G401.6 (cell line): Measurements from ENCODE around the gene SMC5.
"Not testable (repeated sequence)": the region's sequence is repeated elsewhere in the genome, so short reads cannot be mapped to it uniquely, and the experiment has no call there.

Source experiments
- FAIRE-seq: peaks from 2 replicates; lab custom pipeline; 2012; peaks lifted over from hg19 to GRCh38; lab: Jason Lieb, UNC

The SMC5 gene

DNA sequence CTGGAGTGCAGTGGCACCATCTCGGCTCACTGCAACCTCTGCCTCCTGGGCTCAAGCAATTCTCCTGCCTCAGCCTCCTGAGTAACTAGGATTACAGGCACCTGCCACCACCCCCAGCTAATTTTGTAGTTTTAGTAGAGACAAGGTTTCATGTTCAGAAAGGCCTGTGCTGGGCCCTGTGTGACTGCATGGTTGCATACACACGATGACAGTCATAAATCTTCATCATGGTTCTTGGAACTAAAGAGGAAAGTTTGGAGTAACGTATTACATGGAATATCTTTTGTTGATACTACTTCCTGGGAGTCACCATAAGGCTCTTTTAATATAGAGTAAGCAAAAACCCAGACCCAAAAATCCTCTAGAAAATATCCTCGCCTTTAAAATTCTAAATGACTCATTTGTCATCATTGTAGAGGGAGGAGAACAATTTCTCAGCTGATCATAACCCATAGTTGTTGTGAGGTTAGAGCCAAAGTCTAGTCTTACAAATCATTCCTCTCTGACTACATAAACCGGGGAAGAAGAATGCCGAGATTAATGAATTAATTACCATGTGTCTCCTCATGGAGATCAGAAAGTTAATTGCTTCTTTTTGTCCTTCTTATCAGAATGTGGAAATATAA, 108.6 kb downstream of the SMC5 start:
- no peak for FAIRE-seq

DNA sequence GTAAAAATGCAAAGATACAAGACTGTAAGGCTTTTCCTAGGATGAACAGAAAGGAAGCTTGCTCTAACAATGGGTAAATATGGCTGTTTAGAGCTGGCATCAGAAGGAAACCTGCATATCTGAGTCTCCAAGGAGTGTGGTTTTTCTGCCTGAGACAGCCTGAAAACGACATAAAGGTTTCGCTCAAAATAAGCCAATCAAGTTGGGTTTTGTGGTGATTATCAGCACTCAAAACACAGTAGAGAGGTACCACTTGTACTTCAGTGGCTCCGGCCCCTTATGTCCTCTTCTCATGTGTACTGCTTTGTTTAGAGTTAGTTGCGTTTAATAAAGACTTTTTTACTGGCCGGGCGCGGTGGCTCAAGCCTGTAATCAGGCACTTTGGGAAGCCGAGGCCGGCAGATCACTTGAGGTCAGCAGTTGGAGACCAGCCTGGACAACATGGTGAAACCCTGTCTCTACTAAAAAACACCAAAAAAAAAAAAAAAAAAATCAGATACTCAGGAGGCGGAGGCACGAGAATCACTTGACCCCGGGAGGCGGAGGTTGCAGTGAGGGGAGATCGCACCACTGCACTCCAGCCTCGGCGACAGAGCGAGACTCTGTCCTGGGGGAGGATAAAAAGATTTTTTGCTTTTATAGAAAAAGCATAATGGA, 116.3 kb downstream of the SMC5 start:
- no peak for FAIRE-seq

DNA sequence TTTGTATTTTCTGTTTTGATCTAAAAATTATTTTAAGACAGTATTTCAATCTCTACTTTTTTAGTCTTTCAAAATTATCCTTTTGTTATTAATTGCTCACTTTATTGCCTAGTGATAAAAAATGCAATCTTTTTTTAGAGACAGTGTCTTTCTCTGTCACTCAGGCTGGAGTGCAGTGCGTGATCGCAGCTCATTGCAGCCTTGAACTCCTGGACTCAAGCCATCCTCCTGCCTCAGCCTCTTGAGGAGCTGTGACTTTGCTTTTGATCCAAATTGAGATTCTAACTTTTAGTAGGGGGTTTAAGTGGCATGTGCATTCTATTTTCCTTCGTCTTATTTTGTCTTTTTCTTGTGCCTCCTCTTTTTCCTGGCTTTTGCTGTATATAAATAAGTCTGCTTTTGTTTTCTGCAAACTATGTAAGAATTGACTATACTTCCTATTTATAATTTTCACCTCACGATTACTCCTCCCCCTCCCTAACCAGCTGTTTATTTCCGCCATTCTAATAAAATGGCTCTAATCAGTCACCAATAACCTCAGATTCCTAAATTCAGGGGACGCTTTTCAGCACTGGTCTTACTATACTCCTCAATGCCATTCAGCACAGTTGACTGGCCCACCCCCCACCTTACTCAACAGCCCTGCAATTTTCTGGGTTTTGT, 123.4 kb downstream of the SMC5 start:
- no peak for FAIRE-seq

DNA sequence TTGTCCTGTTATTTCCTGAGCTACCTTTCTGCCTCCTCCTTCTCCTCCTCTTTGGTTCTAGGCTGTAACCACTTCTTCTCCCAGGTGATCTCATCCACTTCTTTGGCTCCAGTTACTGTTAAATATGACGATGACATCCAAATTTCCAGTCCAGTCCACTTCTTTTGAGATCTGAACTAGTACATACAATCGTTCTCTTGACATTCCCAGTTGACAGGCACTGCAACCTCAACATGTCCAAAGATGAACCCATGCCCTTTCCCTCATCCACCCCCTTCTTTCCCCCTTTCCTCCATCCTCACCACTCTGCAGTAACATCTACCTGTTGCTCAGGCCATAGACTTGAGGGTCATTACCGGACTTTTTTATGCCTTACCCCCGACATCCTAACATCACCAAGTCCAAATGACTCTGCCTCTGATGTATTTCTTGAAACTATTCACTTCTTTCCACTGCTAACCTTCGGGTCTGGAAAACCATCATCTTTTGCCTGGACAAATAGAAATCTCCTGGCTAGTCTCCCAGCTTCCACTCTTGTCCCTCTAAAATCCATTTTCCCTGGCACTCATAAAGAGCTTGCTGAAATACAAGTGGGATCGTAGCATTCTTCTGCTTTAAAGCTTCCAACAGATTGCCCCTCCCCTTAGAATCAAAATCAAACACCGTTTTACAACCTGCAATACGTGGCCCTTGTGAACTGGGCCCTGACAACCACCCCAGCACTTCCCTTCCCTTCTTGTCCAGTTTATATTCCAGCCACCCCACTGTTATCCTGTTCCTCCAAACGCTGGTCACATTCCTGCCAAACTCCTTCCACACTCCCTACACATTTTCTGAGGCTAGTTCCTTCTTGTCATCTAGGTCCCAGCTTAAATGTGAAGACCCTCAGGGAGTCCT, 124.2 kb downstream of the SMC5 start:
- no peak for FAIRE-seq

DNA sequence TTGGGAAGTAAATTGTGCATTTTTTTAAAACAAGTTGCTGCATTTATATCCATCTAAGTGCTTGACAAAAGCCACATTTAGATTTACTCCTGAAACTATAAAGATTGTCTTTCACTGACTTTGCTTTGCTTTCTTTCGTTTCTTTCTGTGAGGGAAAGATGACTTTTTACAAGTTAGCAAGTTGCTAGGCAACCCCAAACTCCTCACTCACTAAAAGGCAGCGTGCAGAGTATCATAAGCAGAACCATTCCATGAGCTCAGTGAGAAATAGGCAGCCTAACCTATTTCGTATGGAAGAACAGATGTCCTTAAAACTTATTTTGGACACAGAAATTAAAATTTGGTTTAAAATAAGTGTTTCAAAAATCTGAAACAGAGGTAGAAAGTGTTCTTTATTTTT, 126.6 kb downstream of the SMC5 start:
- no peak for FAIRE-seq

DNA sequence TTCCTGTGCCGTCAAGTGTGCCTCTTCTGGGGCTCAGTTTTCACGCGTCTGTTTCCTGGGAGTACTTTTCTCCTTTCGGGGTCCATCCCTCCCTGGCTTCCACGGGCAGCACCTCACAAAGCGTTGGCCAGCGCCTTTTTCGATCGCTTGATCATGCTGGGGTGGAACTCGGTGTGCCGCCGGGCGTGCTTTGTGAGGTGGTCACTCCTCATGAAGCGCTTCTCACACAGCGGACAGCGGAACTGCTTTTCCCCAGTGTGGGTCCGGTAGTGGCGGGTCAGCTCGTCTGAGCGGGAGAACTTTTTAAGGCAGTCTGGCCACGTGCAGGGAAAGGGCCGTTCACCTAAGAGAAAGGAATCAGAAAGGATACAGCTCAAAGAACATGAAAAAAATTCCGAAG, 128.9 kb downstream of the SMC5 start:
- FAIRE-seq = no peak

DNA sequence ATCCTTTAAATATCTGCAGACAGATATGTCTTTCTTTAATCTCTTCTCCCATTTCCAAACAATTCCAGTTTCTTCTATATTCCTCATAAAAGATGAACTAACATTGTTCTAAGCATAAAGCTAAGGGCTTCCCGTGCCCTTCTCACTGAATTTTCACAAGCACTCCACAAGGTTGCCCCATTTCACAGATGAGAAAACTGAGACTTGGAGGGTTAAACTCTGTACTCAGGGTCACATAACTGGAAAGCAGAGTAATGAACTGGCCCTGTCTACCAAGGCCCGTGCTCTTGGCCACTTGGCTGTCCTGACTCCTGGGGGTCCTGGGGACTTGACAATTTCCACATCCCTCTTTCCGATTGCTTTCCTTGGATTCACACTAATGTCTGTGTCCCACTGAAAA, 130.4 kb downstream of the SMC5 start:
- FAIRE-seq = no peak

DNA sequence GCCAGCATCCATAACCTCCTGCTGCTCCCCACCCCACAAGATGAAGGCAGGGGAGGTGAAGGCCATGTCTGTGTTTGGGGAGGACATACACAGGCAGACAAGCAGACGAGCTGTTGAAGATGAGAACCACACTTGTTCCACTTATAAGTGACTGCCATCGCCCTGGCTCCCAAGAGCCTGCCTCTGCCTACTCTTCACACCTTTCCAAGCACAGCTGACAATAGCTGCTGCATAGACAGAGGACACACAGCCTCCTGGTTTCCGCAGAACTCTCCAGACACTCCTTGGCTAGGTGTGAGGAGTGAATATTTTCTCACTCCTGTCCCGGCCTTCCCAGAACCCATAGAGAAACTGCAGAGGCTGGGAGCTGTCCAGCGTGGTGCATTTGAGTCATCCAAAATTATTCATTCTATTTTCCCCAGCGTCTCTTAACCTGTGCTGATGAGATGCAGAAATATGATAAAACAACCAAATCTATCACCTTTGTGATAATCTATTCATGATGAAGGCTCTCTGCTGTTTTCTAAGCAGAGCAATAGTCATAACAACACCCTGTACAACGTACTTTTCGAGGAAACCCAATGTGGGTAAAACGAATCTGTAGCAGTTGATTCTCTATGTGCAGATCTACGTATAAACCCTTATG, 131.0 kb downstream of the SMC5 start:
- no peak for FAIRE-seq

DNA sequence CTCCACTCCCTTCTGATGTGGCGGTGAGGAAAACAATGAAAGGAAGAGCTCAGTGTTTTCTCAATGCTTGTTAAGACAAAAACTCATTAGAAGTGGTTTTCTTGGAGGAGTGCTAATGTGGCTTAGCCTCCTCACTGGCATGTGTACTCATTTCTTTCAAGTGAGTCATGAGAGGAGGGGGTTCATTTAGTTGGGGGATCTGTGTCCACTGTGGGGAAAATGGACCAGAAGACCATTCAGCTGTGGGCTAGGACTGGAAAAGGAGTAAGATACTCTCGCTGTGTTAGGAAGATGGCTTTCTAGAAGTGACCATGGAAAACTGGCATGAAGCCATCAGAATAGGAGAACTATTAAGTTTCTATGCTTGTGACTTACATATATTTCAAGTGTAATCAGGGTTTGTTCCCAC, 132.2 kb downstream of the SMC5 start:
- FAIRE-seq = no peak

DNA sequence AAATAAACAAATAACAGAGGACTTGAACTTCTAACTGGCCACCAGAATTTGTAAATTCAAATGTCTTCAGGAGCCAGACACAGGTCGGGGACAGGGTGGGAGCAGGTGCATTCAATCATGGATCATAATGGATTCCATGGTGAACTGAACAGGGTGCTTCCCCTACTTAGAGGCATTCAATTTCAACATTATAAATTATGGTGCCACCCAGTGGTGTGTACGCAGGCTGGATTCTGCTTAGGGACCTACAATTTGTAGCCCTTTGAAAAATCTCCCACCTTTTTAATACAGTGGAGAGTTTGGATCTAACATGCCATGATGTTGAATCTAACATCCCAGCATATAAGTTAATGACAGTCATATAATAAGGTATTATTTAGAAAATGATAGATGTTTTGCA, 133.4 kb downstream of the SMC5 start:
- FAIRE-seq = peak; percentile 53

DNA sequence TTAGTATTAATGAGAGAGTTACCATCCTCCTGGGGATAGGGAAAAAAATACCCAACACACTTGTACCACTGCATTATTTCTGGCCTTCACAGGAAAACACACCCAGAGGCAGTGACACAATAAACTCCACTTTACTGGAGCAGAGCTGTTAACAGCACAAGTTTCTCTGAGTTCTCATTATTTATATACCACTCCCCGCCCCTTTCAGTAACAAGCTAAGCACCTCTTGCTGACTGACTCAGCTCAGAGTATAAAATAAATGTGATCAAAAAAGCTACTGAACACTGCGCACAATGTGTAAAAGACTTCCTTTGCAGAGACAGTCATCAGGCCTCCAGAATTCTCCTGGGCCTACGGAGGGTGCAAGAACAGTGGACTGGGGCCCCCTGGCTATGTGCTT, 134.1 kb downstream of the SMC5 start:
- no peak for FAIRE-seq

DNA sequence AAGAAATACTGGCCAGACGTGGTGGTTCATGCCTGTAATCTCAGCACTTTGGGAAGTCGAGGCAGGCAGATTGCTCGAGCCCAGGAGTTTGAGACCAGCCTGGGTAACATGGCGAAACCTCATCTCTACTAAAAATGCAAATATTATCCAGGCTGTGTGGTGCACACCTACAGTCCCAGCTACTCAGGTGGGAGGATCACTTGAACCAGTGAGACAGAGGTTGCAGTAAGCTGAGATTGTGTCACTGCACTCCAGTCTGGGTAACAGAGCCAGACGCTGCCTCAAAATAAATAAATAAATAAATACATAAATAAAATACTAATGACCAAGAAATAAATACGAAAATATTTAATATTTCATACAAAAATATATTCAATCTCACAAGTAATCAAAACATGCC, 136.9 kb downstream of the SMC5 start:
- FAIRE-seq = peak; percentile 45

DNA sequence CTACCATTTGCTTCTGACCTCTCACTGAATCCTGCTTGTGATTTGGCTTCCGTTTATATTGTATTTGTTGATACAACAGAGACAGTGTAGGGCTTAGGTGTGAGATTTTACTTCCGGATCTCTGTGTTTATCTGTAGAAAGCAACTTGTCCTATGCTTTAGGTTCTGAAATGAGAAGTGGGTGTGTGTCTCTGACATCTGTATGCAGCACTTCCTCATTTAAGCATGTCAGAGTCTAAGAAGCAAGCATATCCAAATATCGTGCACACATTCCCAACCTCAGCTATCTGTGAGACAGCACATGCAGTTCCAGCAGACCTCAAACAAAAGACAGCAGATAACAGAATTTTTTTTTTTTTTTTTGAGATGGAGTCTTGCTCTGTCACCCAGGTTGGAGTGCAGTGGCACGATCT, 139.4 kb downstream of the SMC5 start:
- no peak for FAIRE-seq

DNA sequence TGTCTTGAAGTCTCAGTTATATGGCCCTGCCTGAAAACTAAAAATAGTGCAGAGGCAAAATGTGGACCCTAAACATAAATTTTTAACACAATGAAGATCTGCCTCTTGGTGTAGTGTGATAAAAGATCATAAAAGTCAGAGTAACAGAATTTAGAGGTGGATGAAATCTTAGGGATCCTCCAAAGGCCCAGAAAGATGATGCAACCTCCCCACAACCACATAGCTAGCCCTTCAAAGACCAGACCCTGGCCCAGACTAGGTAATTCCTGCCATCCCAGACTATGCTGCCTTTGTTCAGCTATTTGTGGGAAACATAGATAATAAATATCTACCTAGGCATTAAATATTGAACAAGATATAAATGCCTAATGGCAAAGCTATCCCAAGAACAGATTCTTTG, 140.4 kb downstream of the SMC5 start:
- no peak for FAIRE-seq

DNA sequence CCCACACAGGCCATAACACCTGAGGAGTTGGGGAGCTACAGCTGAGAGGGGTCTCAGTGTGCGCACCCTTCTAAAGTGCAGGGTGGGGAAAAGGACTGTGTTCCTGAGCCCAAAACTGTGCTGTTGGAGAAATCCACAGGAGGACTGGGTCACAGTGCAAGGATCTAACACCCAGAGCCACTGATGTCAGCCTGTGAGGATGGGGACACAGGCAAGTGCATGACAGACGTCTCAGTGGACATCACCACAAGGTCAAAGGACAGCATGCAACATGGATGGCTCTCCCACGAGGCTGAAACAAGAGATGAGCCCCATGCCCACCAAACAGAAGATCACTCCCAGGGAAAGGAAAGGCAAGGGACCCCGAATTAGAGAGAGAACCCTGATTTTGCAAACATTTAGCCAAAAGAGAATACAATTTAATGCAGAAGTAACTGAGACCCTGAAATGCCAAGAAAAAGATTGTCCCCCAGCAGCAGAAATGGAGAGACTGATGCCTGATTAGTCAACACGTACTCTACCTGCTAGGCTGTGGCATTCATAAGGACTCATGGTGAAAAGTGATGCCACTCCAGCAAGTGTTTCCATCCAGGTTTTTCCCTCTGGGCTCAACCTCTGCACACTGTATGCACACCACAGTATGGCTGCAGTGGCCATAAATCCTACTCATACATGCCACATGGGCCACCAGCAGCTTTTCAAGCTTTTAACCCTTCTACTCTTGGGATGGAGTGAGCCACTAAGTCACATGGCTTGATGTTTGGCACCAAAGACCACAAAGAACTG, 141.5 kb downstream of the SMC5 start:
- FAIRE-seq = no peak

DNA sequence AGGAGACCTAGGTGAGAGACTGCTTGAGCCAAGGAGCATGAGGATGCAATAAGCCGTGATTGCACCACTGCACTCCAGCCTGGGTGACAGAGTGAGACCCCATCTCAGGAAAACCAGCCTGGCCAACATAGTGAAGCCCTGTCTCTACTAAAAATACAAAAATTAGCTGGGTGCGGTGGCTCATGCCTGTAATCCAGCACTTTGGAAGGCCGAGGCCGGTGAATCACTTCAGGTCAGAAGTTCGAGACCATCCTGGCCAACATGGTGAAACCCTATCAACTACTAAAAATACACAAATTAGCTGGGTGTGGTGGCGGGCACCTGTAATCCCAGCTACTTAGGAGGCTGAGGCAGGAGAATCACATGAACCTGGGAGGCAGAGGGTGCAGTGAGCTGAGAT, 142.5 kb downstream of the SMC5 start:
- FAIRE-seq = not testable (repeated sequence)

DNA sequence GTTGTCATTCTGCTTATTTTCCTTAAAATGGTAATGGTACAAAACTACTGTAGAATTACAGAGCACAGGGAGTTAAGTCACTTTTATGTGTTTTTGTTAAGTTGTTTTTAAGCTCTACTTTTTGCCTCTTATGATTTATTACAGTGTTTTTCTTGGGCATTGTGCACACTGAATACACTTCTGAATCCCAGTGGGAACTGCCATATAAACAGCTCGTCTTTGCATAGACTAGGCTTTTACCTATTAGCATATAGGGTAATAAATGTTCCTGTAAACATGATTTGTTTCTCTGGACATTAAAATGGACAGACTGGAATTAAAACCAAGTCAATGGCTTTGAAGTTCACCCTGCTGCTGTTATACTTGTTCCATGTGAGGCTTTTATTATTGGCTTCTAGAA, 143.4 kb downstream of the SMC5 start:
- FAIRE-seq = no peak

DNA sequence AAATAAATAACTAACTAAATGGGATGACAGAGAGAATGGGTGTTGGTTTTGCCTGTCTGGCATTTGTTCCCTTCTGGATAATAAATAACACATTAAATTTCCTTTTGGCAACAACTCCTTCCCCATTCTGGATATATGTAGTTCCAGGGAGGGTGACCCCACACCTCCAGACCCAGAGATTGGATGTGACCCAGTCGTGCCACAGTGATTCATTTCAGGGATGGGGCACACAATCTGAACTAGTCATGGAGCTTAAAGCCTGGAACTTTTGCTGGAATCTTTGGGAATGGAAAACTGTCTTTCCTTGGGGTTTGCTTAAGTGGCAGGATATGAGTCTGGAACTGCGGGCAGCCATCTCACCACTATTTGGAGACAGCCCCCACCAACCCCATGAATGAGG, 144.4 kb downstream of the SMC5 start:
- FAIRE-seq = no peak

DNA sequence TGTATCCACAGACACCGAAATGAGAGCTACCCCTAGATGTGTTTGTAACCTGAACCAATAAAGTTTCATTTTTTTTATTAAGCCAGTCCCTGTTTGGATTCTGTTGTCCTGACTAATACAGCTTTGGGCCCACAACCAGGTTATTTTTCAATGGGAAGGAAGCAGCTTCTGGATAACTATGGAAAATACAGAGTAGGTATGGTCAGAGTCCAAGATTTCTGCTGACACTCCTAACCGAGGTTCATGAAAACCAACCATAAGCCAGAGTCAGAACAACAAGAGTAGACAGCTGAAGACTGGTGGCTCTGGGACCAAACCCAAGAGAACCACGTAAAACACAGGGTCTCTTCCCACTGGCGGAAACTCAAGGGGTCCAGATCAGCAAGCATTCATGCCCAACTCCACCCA, 144.8 kb downstream of the SMC5 start:
- no peak for FAIRE-seq

DNA sequence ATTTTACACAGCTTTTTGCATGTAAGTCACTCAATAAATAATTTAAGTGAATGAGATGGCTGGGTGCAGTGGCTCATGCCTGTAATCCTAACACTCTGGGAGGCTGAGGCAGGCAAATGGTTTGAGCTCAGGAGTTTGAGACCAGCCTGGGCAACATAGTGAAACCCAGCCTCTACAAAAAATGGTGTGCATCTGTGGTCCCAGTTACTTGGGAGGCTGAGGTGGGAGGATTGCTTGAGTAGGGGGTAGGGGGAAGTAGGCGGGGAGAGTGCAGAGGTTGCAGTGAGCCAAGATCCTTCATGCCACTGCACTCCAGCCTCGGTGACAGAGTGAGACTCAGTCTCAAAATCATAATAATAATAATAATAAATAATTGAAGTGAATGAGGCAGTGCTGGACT, 145.5 kb downstream of the SMC5 start:
- no peak for FAIRE-seq
